Parathyroid adenoma (tissue), 2 donors: ENCODE results near the gene MYZAP.

Experiments used
- H2AFZ ChIP-seq: fragments of 300-600 bp; sonication (generic); one replicate; pipeline ENCODE4 v1.7.0; 2017; ENCODE audit warnings: antibody characterized with exemption, mild to moderate bottlenecking
- H3K27ac ChIP-seq: fragments of 300-600 bp; sonication (generic); one replicate; pipeline ENCODE4 v1.7.0; 2017
- H3K27me3 ChIP-seq: fragments of 300-600 bp; sonication (generic); one replicate; pipeline ENCODE4 v1.7.0; 2017; ENCODE audit warnings: low read length; ENCODE audit not compliant: control insufficient read depth, insufficient read depth
- H3K36me3 ChIP-seq: fragments of 300-600 bp; sonication (generic); one replicate; pipeline ENCODE4 v1.7.0; 2017; ENCODE audit warnings: low read length; ENCODE audit not compliant: control insufficient read depth, insufficient read depth
- H3K4me1 ChIP-seq: fragments of 300-600 bp; sonication (generic); one replicate; pipeline ENCODE4 v1.7.0; 2017; ENCODE audit warnings: control low read depth
- H3K4me2 ChIP-seq: fragments of 300-600 bp; sonication (generic); one replicate; pipeline ENCODE4 v1.7.0; 2017; ENCODE audit warnings: low read length
- H3K4me3 ChIP-seq: fragments of 300-600 bp; sonication (generic); one replicate; pipeline ENCODE4 v1.7.0; 2017; ENCODE audit warnings: low read depth, low read length
- H3K79me2 ChIP-seq: fragments of 300-600 bp; sonication (generic); one replicate; pipeline ENCODE4 v1.7.0; 2017; ENCODE audit warnings: control low read depth
- H3K9ac ChIP-seq: fragments of 300-600 bp; sonication (generic); one replicate; pipeline ENCODE4 v1.7.0; 2017; ENCODE audit warnings: mild to moderate bottlenecking
- H3K9me3 ChIP-seq: fragments of 300-600 bp; sonication (generic); one replicate; pipeline ENCODE4 v1.7.0; 2017; ENCODE audit warnings: low read length; ENCODE audit not compliant: control insufficient read depth
- CTCF ChIP-seq: fragments of 300-600 bp; sonication (generic); IDR thresholded peaks from one replicate; pipeline ENCODE4 v1.7.0; 2017; ENCODE audit warnings: antibody characterized with exemption, mild to moderate bottlenecking
- donor health status: primary hyperparathyroidism.

Gene MYZAP

GRCh38 chr15:57684491-57685151 is 92.9 kb downstream of the MYZAP start:
- Histone ChIP-seq H3K27me3 (no peaks in the 10 kb centered on the region), H2AFZ (no peak overlapping the region), H3K27ac (no peak overlapping the region), H3K4me1 (no peaks in the 10 kb centered on the region), H3K4me3 (no peak overlapping the region), H3K9ac (no peak overlapping the region), H3K79me2 (no peaks in the 10 kb centered on the region), H3K36me3 (no peaks in the 10 kb centered on the region), H3K4me2 (no peak overlapping the region), H3K9me3 (no peaks in the 10 kb centered on the region)
- no peak for TF ChIP-seq CTCF

- no peaks in the 10 kb centered on the region for H3K4me1 ChIP-seq
- no peak overlapping the region for H3K4me3 ChIP-seq
- H3K9ac ChIP-seq: no peak overlapping the region
- no peaks in the 10 kb centered on the region for H3K79me2 ChIP-seq
- TF ChIP-seq CTCF: no peak
- no peak overlapping the region for H3K27ac ChIP-seq
- H3K4me2 ChIP-seq: no peak overlapping the region
- H2AFZ ChIP-seq: no peak overlapping the region
- H3K36me3 ChIP-seq: no peaks in the 10 kb centered on the region
- H3K27me3 ChIP-seq: no peaks in the 10 kb centered on the region
- H3K9me3 ChIP-seq: no peaks in the 10 kb centered on the region
Measured at GRCh38 chr15:57685306-57686095, 93.8 kb downstream of the MYZAP start.

GRCh38 chr15:57686657-57687056 is 95.0 kb downstream of the MYZAP start:
- H3K4me2 ChIP-seq: no peak overlapping the region
- no peak overlapping the region for H3K9ac ChIP-seq
- H2AFZ ChIP-seq: no peak overlapping the region
- no peaks in the 10 kb centered on the region for H3K4me1 ChIP-seq
- H3K36me3 ChIP-seq: no peaks in the 10 kb centered on the region
- H3K79me2 ChIP-seq: no peaks in the 10 kb centered on the region
- H3K27ac ChIP-seq: no peak overlapping the region
- no peaks in the 10 kb centered on the region for H3K9me3 ChIP-seq
- no peak for TF ChIP-seq CTCF
- H3K4me3 ChIP-seq: no peak overlapping the region
- no peaks in the 10 kb centered on the region for H3K27me3 ChIP-seq

GRCh38 chr15:57690341-57690966 is 98.8 kb downstream of the MYZAP start:
- Histone ChIP-seq H3K4me1 (no peaks in the 10 kb centered on the region), H3K79me2 (no peaks in the 10 kb centered on the region), H3K9ac (no peak overlapping the region), H3K36me3 (no peaks in the 10 kb centered on the region), H3K4me3 (no peak overlapping the region), H3K27ac (no peak overlapping the region), H3K9me3 (no peaks in the 10 kb centered on the region), H3K4me2 (no peak overlapping the region), H3K27me3 (no peaks in the 10 kb centered on the region), H2AFZ (no peak overlapping the region)
- TF ChIP-seq CTCF: no peak
